Measurements from ENCODE around the gene CRTC1.

The CRTC1 gene

GRCh38 chr19:18651733-18652132 is 31.7 kb upstream of the CRTC1 start:
- no peak for DNase-seq

- DNase-seq, result no peak
Measured at GRCh38 chr19:18653853-18654252, 29.6 kb upstream of the CRTC1 start.

GRCh38 chr19:18654469-18654868 is 29.0 kb upstream of the CRTC1 start:
- DNase-seq, result no peak

- DNase-seq, result no peak
Measured at GRCh38 chr19:18655173-18655844, 28.2 kb upstream of the CRTC1 start.

- no peak for DNase-seq
Measured at GRCh38 chr19:18656337-18657086, 27.0 kb upstream of the CRTC1 start.

GRCh38 chr19:18657590-18658365 is 25.7 kb upstream of the CRTC1 start:
- DNase-seq, result peak; percentile 59

- DNase-seq, result no peak
Measured at GRCh38 chr19:18658366-18658855, 25.1 kb upstream of the CRTC1 start.

GRCh38 chr19:18659281-18660050 is 24.0 kb upstream of the CRTC1 start:
- peak; percentile 39 for DNase-seq

- no peak for DNase-seq
Measured at GRCh38 chr19:18660051-18660910, 23.2 kb upstream of the CRTC1 start.

GRCh38 chr19:18660939-18661670 is 22.4 kb upstream of the CRTC1 start:
- no peak for DNase-seq

GRCh38 chr19:18662972-18663732 is 20.3 kb upstream of the CRTC1 start:
- no peak for DNase-seq

GRCh38 chr19:18663940-18664530 is 19.4 kb upstream of the CRTC1 start:
- DNase-seq, result no peak

- no peak for DNase-seq
Measured at GRCh38 chr19:18665771-18666202, 17.7 kb upstream of the CRTC1 start.

GRCh38 chr19:18666317-18666716 is 17.2 kb upstream of the CRTC1 start:
- DNase-seq, result no peak

- no peak for DNase-seq
Measured at GRCh38 chr19:18666784-18667183, 16.7 kb upstream of the CRTC1 start.

GRCh38 chr19:18667531-18668251 is 15.8 kb upstream of the CRTC1 start:
- DNase-seq, result no peak

GRCh38 chr19:18668252-18668631 is 15.2 kb upstream of the CRTC1 start:
- no peak for DNase-seq

GRCh38 chr19:18668744-18669523 is 14.5 kb upstream of the CRTC1 start:
- no peak for DNase-seq

GRCh38 chr19:18669524-18669817 is 14.0 kb upstream of the CRTC1 start:
- DNase-seq, result no peak
